AG09309 (cell line): ENCODE measurements around the gene SLC24A1.

Experiments
- DNase-seq: peaks from one replicate; pipeline ENCODE4 v3.0.0-alpha.2; 2010; ENCODE audit warnings: low read depth
- H3K4me3 ChIP-seq: 2 replicates; pipeline ENCODE4 v1.5.1; 2011; ENCODE audit warnings: mild to moderate bottlenecking, low read depth, low read length, moderate library complexity; ENCODE audit not compliant: control insufficient read depth
- TF ChIP-seq, protein P1 (sequence below): IDR thresholded peaks from 2 replicates; pipeline ENCODE4 v1.5.1; 2011; ENCODE audit warnings: mild to moderate bottlenecking, low read depth, low read length, inconsistent platforms; ENCODE audit not compliant: insufficient read depth, control insufficient read depth; ENCODE audit errors: missing control alignments

SLC24A1 gene

GRCh38 chr15:65651042-65651322 is 29.2 kb downstream of the SLC24A1 start:
- no peak for DNase-seq
- H3K4me3 ChIP-seq = no peak overlapping the region
- TF ChIP-seq, protein P1, sequence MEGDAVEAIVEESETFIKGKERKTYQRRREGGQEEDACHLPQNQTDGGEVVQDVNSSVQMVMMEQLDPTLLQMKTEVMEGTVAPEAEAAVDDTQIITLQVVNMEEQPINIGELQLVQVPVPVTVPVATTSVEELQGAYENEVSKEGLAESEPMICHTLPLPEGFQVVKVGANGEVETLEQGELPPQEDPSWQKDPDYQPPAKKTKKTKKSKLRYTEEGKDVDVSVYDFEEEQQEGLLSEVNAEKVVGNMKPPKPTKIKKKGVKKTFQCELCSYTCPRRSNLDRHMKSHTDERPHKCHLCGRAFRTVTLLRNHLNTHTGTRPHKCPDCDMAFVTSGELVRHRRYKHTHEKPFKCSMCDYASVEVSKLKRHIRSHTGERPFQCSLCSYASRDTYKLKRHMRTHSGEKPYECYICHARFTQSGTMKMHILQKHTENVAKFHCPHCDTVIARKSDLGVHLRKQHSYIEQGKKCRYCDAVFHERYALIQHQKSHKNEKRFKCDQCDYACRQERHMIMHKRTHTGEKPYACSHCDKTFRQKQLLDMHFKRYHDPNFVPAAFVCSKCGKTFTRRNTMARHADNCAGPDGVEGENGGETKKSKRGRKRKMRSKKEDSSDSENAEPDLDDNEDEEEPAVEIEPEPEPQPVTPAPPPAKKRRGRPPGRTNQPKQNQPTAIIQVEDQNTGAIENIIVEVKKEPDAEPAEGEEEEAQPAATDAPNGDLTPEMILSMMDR = no peak

- DNase-seq = no peak
- TF ChIP-seq, protein P1 = no peak
Observed at GRCh38 chr15:65651831-65652749, 30.4 kb downstream of the SLC24A1 start.

DNA sequence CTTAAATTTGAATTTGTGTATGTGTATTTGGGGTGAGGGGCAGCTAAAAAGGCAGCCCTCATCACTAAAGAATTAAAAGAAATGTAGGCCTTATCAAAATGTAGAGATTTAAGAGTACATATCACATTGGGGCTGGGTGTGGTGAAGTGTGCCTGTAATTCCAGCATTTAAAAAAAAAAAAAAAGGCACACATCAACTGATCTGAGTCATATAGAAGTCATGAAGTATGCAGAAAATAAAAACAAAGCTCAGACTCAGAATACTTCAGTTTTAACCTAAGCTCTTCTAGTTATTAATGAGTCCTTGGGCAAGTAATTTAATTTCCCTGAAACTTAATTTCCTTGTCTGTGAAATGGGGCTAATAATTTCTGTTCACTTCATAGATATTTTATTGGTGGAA is 31.6 kb downstream of the SLC24A1 start:
- no peak for DNase-seq
- TF ChIP-seq, protein P1 = no peak
- H3K4me3 ChIP-seq = no peak overlapping the region

More at GRCh38 chr15:65651831-65652749, 30.4 kb downstream of the SLC24A1 start:
- no peak overlapping the region for H3K4me3 ChIP-seq

DNA sequence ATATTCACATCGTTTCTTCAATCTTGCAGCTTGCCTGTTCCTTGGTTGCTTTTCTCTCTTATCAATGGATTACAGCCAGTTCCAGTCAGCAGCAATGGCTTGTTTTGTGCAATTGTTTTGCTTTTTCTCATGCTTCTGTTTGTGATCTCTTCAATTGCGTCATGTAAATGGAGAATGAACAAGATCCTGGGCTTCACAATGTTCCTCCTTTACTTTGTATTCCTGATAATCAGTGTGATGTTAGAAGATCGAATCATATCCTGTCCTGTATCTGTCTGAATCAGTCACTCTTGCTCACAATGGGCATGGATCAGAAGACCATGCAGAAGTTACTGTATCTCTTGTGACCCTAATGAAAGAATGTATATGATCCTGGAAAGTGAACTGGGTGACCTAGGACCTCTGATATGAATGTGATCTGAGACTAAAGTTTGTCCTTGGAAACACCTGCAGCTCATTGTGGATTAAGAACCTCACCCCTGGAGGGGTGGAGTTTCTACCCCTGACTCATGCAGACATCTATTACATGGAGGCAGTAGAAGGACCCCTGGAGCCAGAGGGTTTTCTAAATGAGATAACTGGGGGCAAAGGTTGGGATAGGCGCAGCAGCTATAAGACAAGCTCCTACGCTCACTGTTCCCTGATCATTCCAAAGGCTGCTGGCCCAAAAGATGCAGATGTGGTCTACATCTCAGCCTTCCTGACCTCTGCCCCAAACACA is 32.2 kb downstream of the SLC24A1 start:
- no peak for DNase-seq
- no peak overlapping the region for H3K4me3 ChIP-seq
- TF ChIP-seq, protein P1 = no peak

GRCh38 chr15:65655026-65655425 is 33.3 kb downstream of the SLC24A1 start:
- no peak overlapping the region for H3K4me3 ChIP-seq
- TF ChIP-seq, protein P1 = no peak
- no peak for DNase-seq

GRCh38 chr15:65655457-65655856 is 33.7 kb downstream of the SLC24A1 start:
- DNase-seq = no peak
- TF ChIP-seq, protein P1 = no peak
- no peak overlapping the region for H3K4me3 ChIP-seq
